PC-3 (cell line): ENCODE results near the gene CTSG.

ENCODE experiments used
- EZH2 ChIP-seq: fragments of 300-600 bp; sonication (generic); IDR thresholded peaks from one replicate; pipeline ENCODE4 v1.6.1; 2017; ENCODE audit warnings: antibody characterized with exemption, mild to moderate bottlenecking, low read length; ENCODE audit not compliant: unreplicated experiment
- TF ChIP-seq, protein P1 (sequence below): fragments of 300-600 bp; sonication (generic); conservative IDR thresholded peaks from 2 replicates; pipeline ENCODE4 v1.5.1; 2017; ENCODE audit warnings: antibody characterized with exemption, low read depth, mild to moderate bottlenecking, low read length

DNA sequence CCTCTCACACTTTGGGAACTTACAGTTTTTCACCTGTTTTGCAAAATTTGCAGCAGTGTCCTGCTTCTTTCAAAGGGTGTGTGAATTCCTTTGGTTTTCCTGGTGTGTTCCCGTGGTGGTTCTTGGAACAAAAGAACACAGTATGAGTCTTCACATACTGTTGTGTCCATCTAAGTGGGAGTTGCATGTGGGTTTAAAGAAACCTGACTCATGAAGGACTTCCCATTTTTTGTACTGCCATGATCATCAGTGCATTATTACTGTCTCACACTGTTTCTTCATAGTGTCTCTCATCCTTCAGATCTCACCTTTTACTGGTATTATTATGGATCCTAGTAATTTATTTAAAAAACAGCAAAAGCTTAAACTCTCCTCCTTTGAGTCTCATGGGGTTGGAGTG lies 37.2 kb upstream of the CTSG start:
- TF ChIP-seq, protein P1, sequence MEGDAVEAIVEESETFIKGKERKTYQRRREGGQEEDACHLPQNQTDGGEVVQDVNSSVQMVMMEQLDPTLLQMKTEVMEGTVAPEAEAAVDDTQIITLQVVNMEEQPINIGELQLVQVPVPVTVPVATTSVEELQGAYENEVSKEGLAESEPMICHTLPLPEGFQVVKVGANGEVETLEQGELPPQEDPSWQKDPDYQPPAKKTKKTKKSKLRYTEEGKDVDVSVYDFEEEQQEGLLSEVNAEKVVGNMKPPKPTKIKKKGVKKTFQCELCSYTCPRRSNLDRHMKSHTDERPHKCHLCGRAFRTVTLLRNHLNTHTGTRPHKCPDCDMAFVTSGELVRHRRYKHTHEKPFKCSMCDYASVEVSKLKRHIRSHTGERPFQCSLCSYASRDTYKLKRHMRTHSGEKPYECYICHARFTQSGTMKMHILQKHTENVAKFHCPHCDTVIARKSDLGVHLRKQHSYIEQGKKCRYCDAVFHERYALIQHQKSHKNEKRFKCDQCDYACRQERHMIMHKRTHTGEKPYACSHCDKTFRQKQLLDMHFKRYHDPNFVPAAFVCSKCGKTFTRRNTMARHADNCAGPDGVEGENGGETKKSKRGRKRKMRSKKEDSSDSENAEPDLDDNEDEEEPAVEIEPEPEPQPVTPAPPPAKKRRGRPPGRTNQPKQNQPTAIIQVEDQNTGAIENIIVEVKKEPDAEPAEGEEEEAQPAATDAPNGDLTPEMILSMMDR: no peak
- no peak for TF ChIP-seq EZH2
